Measurements from ENCODE around the gene IL36A. TPM values are rescaled to one million over a fixed set of nuclear protein-coding genes. Genes with fewer than 3 reads are reported as not detected.

IL36A gene
- total and polyA plus RNA-seq, 3 donors from 2014 or later, result not detected

DNA sequence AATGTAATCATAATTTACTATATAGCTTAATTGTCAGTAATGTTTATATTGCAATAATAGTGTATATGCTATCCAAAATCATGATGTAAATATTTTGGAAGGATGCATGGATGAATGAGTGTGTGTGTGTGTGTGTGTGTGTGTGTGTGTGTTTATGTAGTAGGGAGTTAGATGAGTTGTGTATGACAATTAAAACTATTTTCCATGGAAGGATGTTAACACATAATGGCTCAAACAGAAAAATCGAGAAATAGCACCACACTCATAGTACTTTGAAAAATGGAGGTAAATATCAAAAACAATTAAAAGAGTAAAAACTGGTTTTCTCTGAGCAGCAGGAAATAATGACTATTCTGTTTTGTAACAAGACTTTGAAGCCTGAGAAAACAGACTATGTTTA is 8.1 kb upstream of the IL36A start:
- Histone ChIP-seq H3K4me1 (no peaks in the 10 kb centered on the region), H3K27ac (no peak overlapping the region), H3K27me3 (no peaks in the 10 kb centered on the region), H3K4me3 (no peak overlapping the region), H3K9me3 (no peaks in the 10 kb centered on the region), H3K36me3 (ENCODE audit: low read depth, missing control alignments) (no peaks in the 10 kb centered on the region)
- DNase-seq, result no peak
- WGBS, 2 donors, result 88 to 95% methylated on average over 1 of the region's 1 CpG
- intact Hi-C loops (cut with DNase I; ENCODE audit: low total_unique reads), result no loop called here
- TF ChIP-seq, protein P1, sequence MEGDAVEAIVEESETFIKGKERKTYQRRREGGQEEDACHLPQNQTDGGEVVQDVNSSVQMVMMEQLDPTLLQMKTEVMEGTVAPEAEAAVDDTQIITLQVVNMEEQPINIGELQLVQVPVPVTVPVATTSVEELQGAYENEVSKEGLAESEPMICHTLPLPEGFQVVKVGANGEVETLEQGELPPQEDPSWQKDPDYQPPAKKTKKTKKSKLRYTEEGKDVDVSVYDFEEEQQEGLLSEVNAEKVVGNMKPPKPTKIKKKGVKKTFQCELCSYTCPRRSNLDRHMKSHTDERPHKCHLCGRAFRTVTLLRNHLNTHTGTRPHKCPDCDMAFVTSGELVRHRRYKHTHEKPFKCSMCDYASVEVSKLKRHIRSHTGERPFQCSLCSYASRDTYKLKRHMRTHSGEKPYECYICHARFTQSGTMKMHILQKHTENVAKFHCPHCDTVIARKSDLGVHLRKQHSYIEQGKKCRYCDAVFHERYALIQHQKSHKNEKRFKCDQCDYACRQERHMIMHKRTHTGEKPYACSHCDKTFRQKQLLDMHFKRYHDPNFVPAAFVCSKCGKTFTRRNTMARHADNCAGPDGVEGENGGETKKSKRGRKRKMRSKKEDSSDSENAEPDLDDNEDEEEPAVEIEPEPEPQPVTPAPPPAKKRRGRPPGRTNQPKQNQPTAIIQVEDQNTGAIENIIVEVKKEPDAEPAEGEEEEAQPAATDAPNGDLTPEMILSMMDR (IDR thresholded peaks at IDR 0.05), result no peak
- no peak for TF ChIP-seq POLR2A (IDR thresholded peaks at IDR 0.05)

DNA sequence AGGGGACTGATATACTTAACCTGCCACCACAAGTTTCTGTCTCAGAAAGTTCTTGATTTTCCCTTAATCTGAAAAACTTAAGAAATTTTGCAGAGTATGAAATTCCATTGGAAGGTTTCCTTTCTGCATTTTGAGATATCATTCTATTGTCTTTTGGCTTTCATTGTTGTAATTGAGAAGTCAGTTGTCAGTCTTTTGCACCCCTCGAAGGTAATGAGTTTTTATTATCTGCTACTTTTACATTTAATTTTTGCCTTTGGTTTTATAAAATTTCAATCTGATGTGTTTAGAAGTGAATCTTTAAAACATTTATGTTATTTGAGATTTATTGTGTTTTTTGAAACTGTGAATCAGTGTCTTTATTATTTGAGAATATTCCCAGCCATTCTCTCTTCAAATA is 4.8 kb upstream of the IL36A start:
- Histone ChIP-seq H3K36me3 (ENCODE audit: low read depth, missing control alignments) (no peaks in the 10 kb centered on the region), H3K4me3 (no peak overlapping the region), H3K27ac (no peak overlapping the region), H3K9me3 (no peaks in the 10 kb centered on the region), H3K27me3 (no peaks in the 10 kb centered on the region), H3K4me1 (no peaks in the 10 kb centered on the region)
- DNase-seq, result no peak
- WGBS, 2 donors, result 71 to 75% methylated on average over 1 of the region's 1 CpG
- TF ChIP-seq, protein P1 (IDR thresholded peaks at IDR 0.05), result no peak
- TF ChIP-seq POLR2A (IDR thresholded peaks at IDR 0.05), result no peak
- intact Hi-C loops (cut with DNase I; ENCODE audit: low total_unique reads), result no loop called here

DNA sequence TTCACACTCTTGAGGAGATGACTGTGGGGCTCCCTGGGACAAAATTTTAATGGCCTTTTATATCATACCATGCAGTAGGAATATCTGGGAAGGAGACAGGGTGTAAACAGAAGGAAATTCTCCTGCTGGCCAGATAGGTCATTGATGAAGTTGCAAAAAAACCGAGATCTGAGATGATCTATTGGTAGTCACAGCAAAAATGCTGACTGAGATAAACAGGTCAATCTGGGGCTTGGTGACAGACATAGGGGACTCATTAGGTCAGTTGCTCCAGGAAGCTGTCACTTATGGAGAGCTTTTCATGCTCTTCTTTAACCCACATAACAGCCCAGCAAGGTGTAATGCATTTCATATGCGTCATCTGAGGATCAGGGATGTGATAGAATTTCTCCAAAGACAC is 2.6 kb upstream of the IL36A start:
- Histone ChIP-seq H3K27me3 (no peaks in the 10 kb centered on the region), H3K9me3 (no peaks in the 10 kb centered on the region), H3K4me1 (no peaks in the 10 kb centered on the region), H3K4me3 (no peak overlapping the region), H3K36me3 (ENCODE audit: low read depth, missing control alignments) (no peaks in the 10 kb centered on the region), H3K27ac (no peak overlapping the region)
- no peak for DNase-seq
- WGBS, 2 donors, result 79% methylated on average over 2 of the region's 2 CpGs
- TF ChIP-seq POLR2A (IDR thresholded peaks at IDR 0.05), result no peak
- TF ChIP-seq, protein P1 (IDR thresholded peaks at IDR 0.05), result no peak
- intact Hi-C loops (cut with DNase I; ENCODE audit: low total_unique reads), result no loop called here

DNA sequence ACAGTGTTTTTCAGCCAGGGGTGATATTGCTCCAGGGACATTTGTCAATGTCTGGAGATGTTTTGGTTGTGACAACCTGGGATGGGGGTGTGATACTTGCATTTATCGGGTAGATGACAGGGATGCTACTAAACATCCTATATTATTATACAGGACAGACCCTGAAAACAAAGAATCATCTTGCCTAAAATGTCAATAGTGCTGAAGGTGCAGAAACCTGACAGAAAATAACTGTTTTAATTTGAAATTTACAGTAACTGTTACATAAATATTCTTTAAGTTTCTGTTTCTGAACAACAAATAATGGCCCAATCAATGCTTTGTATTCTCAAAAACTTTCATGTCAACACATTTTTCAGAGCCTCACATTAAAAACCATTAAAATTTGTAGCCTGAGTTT is 2.0 kb downstream of the IL36A start:
- intact Hi-C loops (cut with DNase I; ENCODE audit: low total_unique reads), result no loop called here
- H3K27ac ChIP-seq, result no peak overlapping the region
- TF ChIP-seq, protein P1 (IDR thresholded peaks at IDR 0.05), result no peak
- no peak for TF ChIP-seq POLR2A (IDR thresholded peaks at IDR 0.05)
- no peaks in the 10 kb centered on the region for H3K36me3 ChIP-seq (ENCODE audit: low read depth, missing control alignments)
- H3K9me3 ChIP-seq, result no peaks in the 10 kb centered on the region
- WGBS, 2 donors, result 87 to 91% methylated on average over 1 of the region's 1 CpG
- H3K4me3 ChIP-seq, result no peak overlapping the region
- no peak for DNase-seq
- H3K27me3 ChIP-seq, result no peaks in the 10 kb centered on the region
- no peaks in the 10 kb centered on the region for H3K4me1 ChIP-seq

DNA sequence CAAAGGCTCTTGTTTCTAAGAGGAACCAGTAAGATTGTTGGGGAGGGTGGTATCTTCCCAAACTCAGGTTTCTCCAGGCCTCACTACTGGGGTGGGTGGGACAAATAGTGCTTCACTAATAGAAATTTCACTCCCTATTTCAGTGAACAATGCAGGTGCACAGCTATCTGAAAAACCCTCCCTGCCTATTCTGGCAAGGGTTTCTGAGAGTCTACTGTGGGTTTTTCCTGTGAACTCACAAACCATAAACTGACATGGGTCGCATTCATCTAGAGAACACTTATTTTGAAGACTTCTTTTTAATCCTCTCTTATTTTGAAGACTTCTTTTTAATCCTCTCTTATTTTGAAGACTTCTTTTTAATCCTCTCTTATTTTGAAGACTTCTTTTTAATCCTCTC is 4.4 kb downstream of the IL36A start:
- no peak overlapping the region for H3K4me3 ChIP-seq
- H3K9me3 ChIP-seq, result no peaks in the 10 kb centered on the region
- intact Hi-C loops (cut with DNase I; ENCODE audit: low total_unique reads), result no loop called here
- no peaks in the 10 kb centered on the region for H3K36me3 ChIP-seq (ENCODE audit: low read depth, missing control alignments)
- H3K27ac ChIP-seq, result no peak overlapping the region
- H3K4me1 ChIP-seq, result no peaks in the 10 kb centered on the region
- 76 to 84% methylated on average over 1 of the region's 1 CpG for WGBS, 2 donors
- H3K27me3 ChIP-seq, result no peaks in the 10 kb centered on the region
- TF ChIP-seq POLR2A (IDR thresholded peaks at IDR 0.05), result no peak
- TF ChIP-seq, protein P1 (IDR thresholded peaks at IDR 0.05), result no peak
- no peak for DNase-seq
